GM12873 (cell line): ENCODE results near the gene RBM18.

Experiments used
- CTCF ChIP-seq: IDR thresholded peaks from 2 replicates; pipeline ENCODE4 v1.5.1; 2012; ENCODE audit warnings: low read depth, mild to moderate bottlenecking, moderate library complexity, low read length, control low read depth; ENCODE audit not compliant: insufficient read depth; ENCODE audit errors: missing control alignments

The RBM18 gene

DNA sequence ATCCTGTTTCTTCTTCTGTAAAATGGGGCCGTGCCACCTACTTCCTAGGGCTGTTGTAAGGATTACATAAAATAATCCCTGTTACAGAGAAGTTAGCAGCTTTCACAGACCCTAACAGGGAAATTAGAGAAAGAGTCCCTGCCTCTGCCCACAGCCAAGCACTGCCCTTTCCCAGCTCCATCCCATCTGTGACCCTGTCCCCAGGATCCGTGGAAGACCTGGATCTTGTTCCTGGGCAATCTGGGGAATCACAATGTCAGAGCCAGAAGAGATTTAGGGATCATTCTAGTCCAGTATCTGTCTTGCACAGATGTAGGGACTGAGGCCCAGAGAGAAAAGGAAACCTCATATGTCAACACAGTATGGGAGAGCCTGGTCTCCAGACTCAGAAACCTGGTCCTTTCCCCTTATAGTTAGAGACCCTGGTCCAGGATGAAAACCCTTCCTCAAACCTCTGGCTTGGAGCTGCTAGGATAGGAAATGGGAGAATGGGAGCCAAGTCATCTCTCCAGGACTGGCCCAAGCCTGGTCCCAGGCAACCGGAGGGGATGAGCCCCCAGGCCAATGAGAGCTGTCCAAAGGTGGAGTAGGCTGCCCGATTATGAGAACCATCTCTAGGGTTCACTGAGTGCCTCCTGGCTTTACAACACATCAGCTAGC, 48.4 kb downstream of the RBM18 start:
- TF ChIP-seq CTCF, result no peak

- TF ChIP-seq CTCF, result no peak
These were observed 49.0 kb downstream of the RBM18 start for GRCh38 chr9:122215663-122216062.

GRCh38 chr9:122214507-122214906, 50.1 kb downstream of the RBM18 start:
- no peak for TF ChIP-seq CTCF

- no peak for TF ChIP-seq CTCF
These were observed 50.8 kb downstream of the RBM18 start for GRCh38 chr9:122213589-122214413.

DNA sequence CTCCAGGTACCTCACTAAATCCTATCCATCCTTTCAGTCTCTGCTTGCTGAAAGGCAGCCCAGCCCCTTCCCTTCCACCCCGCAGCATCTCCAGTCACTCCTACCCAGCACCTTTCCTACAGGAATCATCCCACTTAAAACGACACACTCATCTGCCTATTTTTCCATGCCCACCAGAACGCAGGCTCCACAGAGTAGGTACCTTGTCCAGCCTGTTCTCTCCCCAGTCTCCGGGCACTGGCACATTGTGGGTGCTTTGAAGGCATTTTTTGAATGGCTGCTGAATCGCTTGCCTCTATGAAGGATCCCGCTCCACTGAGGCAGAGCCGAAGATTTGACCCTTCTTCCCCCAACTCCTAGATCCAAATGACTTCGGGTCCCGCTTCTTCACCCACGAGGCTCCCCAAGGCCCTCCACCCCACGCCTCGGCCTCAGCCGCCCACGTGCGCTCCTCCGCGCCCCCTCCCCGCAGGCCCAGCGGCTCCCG, 51.5 kb downstream of the RBM18 start:
- no peak for TF ChIP-seq CTCF

GRCh38 chr9:122212473-122213004, 52.1 kb downstream of the RBM18 start:
- no peak for TF ChIP-seq CTCF

DNA sequence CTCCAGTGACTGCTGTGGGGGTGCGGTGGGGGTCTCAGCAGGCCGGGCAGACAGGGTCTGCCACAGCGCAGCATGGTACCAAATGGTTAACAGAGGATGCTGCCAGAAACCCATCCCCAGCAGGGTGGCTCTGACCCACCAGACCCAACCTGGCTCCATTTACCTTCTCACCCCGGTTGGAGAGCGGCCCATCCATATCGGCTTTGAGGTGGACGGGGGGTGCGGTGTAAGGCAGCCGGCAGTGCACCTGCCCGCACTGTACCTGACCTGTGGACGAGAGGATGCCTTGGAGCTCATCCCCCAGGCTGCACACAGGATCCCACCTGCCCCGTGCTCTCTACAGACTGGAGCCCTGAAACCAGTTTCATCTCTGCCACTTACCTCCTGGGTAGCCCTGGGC, 55.2 kb downstream of the RBM18 start:
- no peak for TF ChIP-seq CTCF
